Stimulated activated CD4-positive, alpha-beta T cell treated with anti-CD3 and anti-CD28 coated beads, TNF-alpha, amount 100 ng/mL, for 1 hour (primary cell): Measurements from ENCODE around the gene NOX3.
"Not testable (repeated sequence)": the region's sequence is repeated elsewhere in the genome, so short reads cannot be mapped to it uniquely, and the experiment has no call there.

ENCODE experiments used
- DNase-seq, 3 donors: peaks; one replicate each; pipeline ENCODE4 v3.0.0-alpha.2; 2020; ENCODE audit warnings: low read depth in 3 of 3, low spot score in 1 of 3

The NOX3 gene

DNA sequence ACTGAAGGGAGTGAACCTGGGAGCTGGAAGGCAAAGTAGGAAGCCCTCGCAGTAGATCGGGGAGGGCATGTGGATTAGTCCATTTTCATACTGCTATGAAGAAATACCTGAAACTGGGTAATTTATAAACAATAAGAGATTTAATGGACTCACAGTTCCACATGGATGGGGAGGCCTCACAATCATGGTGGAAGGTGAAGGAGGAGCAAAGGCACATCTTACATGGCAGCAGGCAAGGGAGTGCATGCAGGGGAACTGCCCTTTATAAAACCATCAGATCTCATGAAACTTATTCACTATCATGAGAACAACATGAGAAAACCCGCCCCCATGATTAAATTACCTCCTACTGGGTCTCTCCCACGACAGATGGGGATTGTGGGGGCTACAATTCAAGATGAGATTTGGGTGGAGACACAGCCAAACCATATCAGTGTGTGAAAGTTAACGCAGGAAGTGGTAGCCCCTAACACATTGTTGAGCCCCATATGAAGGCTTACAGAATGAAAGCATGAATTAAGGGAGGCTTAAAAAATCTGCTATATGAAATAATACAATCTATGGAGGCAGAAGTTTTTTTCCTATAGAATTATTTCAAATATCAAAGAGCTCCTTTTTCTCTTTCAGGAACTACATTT, 15.5 kb upstream of the NOX3 start:
- DNase-seq, result not testable (repeated sequence)

DNA sequence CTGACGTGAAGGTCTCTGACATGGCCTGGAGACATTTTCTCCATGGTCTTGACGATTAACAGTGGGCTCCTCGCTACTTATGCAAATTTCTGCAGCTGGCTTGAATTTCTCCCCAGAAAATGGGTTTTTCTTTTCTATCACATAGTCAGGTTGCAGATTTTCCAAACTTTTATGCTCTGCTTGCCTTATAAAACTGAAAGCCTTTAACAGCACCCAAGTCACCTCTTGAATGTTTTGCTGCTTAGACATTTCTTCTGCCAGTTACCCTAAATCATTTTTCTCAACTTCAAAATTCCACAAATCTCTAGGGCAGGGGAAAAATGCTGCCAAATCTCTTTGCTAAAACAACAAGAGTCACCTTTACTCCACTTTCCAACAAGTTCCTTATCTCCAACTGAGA, 12.9 kb upstream of the NOX3 start:
- DNase-seq, result not testable (repeated sequence)

DNA sequence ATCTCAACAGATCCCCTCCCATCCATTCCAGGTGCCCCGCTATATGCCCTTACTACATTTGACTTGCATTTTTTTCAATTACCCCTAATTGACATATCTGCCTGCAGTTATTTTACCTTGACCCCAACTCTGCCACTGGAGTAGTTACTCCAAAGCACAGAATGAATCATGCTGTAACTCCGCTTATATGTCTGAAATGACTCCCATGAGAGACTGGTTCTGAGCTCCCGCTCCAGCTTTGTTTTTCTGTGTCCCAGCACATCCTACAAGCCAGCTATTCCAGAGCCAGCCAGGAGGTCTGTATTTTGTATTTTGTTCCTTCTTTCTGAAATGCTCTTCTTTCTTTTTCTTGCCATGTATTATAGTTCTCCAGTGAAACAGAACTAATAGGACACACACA, 10.9 kb upstream of the NOX3 start:
- DNase-seq, result no peak

DNA sequence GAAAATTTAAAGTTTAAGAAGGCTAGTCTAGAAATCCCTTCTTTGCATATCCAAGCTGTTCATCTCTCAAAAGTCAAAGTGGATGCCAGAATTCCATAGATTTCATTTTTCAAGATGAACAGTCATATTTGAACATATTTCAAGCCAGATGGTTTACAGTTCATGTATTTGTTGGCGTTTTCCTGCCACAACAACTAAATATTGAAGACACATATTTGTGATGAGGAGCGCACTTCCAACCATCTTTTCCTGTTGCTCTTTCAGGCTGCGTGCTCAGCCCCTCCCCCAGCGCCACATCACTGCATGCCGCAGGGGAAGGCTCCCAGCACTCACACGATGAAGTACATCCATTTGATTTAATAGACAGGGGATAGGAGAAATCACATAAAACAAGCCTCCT, 5.9 kb upstream of the NOX3 start:
- DNase-seq, result no peak

DNA sequence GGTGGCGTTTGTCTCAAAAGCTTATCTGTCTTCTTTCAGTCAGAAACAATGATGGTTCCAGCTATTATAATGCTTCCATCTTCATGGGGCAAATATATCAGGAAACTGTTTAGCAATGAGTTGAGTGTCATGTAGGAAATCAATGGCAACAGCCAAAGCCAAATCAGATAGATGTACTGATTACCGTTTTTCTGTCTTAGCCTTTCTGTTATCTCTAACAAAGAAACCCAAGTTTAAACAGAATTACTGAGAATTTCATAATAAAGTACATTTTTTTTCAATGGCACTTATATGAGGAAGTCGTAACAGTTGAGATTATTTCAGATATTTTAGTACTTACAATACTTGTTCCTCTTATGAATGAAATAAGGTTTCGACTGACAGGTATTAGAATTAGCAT, 1.2 kb downstream of the NOX3 start:
- DNase-seq, result no peak

DNA sequence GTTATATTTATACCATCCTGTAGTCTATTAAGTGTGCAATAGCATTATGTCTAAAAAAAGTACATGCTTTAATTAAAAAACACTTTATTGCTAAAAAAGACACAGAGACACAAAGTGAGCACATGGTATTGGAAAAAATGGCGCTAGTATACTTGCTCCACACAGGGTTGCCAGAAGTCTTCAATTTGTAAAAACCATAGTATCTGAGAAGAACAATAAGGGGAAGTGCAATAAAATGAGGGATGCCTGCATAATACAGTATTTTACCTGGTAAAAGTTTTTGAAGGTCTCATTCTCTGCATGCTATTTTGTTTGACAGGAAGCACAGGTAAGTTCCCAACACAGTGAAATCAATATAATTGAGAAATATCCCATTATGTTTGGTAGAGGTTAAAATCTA, 1.6 kb downstream of the NOX3 start:
- no peak for DNase-seq

DNA sequence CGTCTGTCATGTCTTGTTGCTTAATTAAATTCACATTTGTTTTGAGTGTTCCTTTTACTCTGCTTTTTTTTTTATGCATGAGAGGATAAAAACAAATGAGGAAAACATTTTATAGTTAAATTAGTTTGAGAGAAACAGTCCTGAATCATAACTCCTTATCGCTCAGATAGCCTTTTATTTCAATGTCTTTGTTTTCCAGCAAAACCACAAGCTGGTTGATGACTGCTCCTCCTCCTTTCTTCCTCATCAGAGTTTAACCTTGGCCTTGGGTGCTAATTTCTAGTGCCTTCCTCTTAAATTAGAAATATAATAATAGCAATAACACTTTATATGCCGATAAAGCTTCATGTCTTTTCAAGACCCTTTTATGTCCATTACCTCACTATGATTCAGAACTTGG, 3.1 kb downstream of the NOX3 start:
- DNase-seq, result no peak

DNA sequence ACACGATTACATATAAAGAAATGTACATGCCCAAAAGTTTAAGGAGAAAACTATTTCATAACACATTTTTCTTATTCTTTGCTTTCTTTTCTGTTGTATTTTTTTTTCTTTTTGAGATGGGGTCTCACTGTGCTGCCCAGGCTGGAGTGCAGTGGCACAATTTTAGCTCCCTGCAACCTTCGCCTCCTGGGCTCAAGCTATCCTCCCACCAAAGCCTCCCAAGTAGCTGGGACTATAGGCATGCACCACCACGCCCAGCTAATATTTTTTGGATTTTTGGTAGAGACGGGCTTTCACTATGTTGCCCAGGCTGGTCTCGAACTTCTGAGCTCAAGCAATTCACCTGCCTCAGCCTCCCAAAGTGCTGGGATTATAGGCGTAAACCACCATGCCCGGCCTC, 4.1 kb downstream of the NOX3 start:
- DNase-seq, result not testable (repeated sequence)

DNA sequence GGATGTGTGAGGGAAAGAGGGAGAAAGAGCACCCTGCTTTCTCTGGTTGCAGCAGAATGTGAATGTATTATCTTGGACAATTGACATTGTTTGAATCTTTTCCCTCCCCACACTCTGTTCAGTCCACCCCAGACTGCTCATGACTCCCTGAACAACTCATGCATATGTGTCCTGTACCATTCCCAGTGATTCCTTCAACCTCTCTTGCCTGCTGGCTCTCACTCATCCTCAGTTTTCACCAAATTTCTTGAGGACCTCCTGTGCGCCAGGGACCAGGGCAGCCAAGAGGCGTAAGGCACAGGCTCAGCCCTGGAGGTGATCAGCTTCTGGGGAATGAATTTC, 5.4 kb downstream of the NOX3 start:
- DNase-seq, result no peak

DNA sequence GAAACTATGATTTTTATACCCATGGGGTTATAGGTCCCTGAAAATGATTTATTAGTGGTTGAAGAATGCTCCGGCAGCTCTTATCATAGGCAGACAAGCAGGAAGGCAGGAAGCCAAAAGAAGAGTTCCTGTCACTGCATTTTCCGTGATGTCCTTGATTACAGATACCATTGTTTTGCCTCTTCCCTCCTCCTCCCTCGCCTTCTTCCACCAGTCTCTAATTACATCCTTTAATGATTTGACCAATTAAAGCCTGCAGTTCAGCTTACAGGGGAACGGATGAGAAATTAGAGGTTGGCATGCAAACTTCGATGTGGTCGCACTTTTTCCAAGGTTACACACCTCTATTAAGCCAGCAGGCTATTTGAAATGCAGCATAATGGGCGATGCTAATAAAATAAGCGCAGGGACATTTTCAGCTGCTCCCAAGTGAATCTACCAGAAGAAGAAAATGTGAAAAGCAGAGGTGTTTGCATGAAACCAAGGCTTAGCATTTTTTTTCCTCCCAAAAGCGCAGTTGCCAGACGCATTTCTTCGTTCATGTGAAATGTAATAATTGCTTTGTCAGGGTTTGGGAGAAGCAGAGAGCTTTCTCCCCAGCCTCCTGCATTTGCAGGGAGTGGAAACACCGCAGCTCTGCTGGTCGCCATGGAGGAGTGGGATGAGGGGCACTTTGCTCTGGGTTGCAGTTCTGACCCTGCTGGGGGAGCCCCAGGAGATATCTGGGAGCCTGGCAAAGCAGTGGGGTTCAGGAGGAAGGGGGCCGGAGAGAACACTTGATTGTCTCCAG, 6.0 kb downstream of the NOX3 start:
- DNase-seq, result no peak

DNA sequence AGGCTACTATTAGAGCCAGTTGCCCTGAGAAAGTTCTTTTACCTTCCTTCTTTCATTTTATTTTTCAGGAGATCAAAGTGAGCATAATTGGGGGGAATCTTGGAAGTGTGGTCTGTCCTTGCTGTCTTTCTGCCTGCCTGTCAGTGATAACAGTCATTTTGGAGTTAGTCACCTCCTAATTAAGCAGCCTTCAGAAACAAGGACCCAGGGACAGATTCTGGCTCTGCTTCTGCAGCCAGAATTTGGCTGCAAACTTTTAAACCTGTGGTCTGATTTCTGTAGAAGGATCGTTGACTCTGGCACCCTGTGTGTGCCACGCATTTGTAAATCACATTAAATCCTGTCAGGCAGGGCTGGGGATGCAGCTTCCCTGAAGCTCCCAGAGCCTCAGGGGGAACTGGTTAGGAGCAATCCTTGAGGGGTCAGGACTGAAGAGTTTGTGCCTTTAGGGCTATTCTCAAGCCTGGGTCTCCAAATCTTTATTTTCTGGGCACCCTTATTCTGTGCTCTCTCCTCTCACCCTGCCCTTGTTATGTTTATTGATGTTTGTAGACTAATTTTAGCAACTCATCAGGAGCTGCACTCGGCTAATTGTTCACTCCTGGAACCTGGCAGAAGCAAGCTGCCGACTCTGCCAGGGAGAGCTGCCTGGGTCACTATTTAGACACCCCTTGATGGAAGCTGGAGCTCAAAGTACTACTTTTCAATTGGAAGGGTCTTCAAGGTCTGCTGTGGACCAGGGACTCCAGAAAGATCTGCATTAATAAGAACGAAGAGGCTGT, 6.8 kb downstream of the NOX3 start:
- DNase-seq, result no peak

DNA sequence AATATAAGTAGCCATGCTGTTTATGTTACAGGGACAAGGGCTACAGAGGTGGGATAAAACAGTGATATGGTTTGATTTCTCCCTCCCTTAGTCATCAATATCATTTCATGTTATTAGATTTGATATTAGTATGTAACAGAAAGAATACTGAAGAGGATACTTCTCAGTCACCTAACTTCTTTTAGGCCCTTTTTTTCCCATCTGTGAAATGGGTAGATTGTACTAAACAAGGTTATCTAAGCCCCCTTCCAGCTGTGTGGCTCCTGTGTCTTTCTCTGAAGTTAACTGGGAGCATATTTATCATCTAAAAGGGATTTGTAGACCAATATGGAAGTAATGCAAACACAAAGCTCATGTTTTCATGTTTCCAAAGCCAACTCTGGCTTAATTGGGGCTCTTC, 7.7 kb downstream of the NOX3 start:
- no peak for DNase-seq

DNA sequence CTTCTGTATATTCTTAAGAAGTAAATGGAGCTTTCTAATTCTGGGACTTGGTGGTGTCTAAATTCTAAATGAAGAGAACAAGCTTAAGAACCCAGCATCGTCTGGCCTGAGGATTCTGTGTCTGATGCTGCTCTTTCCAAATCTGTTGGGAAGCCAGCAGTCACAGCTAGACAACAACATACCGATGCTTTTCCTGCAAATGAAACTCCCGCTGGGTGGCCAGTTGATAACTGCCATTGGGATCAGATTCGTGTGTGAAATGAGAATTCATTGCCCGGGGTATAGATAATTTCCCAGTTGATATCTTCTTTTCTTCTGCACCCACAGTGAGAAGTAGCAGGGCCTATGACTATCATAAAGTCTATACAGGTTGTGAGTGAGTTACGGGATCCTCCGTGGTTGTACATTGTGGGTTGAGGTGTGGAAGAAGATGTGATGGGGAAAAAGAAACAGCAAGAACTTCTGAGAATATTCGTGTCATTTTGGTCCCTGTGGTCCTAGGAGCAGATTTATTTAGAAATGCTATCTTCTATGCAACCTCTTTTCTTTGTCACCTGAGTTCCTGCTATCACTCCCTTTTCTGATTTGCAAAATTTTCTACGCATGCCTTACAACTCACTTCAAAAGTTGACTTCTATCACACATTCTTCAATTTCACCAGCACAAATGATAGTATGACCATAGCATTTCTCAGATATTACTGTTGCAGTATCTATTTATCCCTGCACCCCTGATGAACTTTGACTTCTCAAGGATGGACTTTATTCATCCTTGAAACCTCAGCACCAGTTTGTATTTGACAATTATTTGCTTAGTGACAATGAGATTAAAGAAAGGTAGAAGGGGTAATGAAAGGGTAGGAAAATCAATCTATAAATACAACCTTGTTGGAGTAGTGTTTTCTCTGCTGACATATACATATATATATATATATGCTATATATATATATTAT, 10.4 kb downstream of the NOX3 start:
- DNase-seq, result no peak

DNA sequence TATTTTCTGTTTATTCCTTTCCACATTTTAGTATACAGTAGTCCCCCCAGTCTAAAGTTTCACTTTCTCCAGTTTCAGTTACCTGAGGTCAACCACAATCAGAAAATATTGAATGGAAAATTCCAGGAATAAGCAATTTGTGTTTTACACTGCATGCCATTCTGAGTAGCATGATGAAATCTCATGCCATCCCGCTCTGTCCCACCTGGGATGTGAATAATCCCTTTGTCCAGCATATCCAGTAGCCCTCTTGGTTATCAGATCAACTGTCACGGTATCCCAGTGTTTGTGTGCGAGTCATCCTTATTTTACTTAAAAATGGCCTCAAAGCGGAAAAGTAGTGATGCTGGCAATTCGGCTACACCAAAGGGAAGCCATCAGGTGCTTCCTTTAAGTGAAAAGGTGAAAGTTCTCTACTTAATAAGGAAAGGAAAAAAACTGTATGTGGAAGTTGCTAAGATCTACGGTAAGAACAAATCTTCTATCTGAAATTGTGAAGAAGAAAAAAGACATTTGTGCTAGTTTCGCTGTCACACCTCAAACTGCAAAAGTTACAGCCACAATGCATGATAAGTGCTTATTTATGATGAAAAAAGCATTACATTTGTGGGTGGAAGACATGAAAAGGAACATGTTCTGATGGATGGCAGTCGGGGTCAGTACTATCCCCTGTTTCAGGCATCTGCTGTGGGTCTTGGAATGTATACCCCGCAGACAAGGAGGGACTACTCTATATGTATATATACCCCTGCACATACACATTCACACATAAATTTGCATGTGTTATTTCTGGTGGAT, 11.3 kb downstream of the NOX3 start:
- no peak for DNase-seq

DNA sequence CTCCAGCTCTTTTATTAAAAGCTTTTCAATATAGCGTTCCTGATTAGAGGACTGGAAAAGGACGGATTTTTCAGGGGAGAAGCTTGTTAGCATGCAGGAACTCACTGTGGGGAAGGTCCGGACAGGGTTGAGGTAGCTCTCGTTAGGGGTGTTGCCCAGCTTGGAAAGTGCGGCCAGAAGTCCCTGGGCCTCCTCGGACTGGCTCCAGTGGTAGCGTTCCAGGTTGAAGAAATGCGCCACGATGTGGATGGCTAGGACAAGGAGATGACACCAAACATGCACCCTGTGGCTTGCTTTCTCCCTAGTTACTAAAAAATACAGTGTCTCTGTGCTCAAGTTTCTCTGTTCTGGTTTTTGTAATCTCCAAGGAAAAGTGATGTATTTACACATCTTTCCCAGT, 12.5 kb downstream of the NOX3 start:
- no peak for DNase-seq

DNA sequence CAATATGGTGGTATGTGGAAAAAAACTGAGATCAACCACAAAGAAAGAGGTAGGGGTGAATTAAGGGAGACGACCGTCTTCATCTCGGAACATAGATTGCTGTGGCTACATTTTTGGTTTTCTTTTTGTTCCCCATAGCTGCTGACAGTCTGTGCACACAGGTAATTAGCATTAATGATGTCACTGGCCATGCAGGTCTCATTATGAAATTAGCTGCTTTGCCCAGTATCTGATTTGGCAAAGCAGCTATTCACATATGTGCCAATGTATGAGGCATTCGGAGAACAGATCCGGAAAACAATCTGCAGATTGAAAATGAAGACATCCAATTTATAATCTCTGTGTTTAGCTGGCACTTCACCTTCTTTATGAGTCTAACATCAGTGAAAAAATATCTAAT, 13.1 kb downstream of the NOX3 start:
- no peak for DNase-seq

DNA sequence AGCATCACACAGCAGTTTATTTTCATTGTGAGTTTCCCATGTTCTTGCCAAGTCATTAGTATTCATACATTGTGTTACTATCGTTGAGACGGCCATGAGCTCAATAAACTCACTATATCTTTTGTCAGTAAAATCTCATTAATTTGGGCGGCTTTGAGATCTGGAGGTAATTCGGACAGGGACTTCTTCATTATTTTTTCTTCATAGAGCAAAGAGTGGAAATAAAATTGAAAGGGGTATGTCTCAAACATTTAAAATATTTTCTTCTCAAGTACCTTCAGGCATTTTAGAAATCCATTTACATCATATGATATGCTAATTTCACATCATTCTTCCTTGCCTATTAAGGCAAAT, 14.6 kb downstream of the NOX3 start:
- no peak for DNase-seq

DNA sequence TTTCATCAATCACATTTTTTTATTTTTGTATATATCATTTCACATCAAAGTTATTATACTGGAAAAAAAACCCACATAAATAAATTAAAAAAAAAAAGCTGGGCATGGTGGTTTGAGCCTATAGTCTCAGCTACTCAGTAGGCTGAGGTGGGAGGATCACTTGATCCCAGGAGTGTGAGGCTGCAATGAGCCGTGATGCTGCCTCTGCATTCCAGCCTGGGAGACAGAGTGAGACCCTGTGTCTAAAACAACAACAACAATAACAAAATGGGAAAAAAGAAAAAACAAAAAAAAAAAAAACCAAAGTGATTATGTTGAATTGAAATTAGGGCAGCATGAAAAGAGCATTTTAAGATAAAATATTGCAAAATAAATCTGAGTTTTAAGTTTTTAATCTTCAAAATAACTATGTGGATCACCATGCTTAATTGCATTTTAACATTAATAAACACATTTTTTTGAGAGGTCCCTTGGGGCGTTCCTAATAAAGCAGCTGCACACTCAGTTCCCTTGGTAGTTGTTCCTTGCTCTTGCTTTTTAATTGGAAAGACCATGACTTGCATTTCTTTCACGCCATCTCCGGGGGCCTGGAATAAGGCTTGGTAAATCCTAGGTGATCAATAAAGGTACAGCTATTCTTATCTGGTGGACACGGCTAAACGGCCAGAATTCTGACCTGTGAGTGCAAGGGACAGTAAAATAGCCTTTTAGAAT, 15.1 kb downstream of the NOX3 start:
- DNase-seq, result no peak

DNA sequence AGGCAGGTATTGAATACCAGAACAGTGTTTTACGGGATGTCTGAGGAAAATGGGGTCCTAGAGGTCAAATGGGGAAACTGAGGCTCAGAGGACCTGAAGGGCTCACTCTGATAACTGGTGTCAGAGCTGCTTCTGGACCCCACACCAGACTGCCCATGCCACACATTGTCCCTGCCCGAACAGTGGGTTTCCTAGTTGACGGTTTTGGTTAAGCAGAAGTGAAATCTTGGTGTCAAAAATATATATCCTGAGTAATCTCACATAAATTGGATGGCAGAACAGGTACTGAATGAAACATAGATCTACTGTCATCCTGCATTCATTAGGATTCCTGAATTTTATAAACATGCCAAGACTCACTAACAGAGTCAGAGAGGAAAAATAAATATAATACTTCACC, 16.3 kb downstream of the NOX3 start:
- DNase-seq, result no peak
